OCI-LY1 (cell line): Measurements from ENCODE around the gene MPRIP.

Experiments used
- H2AFZ ChIP-seq: fragments of 200-600 bp; sonication (generic), shearing (Covaris generic); 2 replicates; pipeline ENCODE4 v1.6.0; 2014; ENCODE audit warnings: antibody characterized with exemption, mild to moderate bottlenecking, low read length
- H3F3A ChIP-seq: fragments of 200-600 bp; sonication (generic), shearing (Covaris generic); 2 replicates; pipeline ENCODE4 v1.6.0; 2014; ENCODE audit warnings: mild to moderate bottlenecking, antibody characterized with exemption, low read length, moderate library complexity; ENCODE audit not compliant: insufficient read depth
- H3K27ac ChIP-seq: fragments of 200-600 bp; sonication (generic); 2 replicates; pipeline ENCODE4 v1.5.1; 2014; ENCODE audit warnings: low read length, mixed run types, mild to moderate bottlenecking, low read depth; ENCODE audit not compliant: poor library complexity, severe bottlenecking
- H3K27me3 ChIP-seq: fragments of 200-600 bp; sonication (generic); 2 replicates; pipeline ENCODE4 v1.6.0; 2014; ENCODE audit warnings: antibody characterized with exemption, mild to moderate bottlenecking, low read length, moderate library complexity; ENCODE audit not compliant: insufficient read depth
- H3K36me3 ChIP-seq: fragments of 200-600 bp; sonication (generic); 2 replicates; pipeline ENCODE4 v1.6.1; 2014; ENCODE audit warnings: mild to moderate bottlenecking, antibody characterized with exemption, low read length, moderate library complexity, mixed read lengths; ENCODE audit not compliant: insufficient read depth
- H3K4me1 ChIP-seq: fragments of 200-600 bp; sonication (generic); 2 replicates; pipeline ENCODE4 v1.5.1; 2014; ENCODE audit warnings: mild to moderate bottlenecking, low read length, moderate library complexity; ENCODE audit not compliant: insufficient read depth, severe bottlenecking
- H3K4me2 ChIP-seq: fragments of 200-600 bp; sonication (generic), shearing (Covaris generic); 2 replicates; pipeline ENCODE4 v1.6.1; 2014; ENCODE audit warnings: low read length
- H3K4me3 ChIP-seq: fragments of 200-600 bp; sonication (generic); 2 replicates; pipeline ENCODE4 v1.5.1; 2014; ENCODE audit warnings: low read length, low read depth, mild to moderate bottlenecking, mixed read lengths; ENCODE audit not compliant: poor library complexity, severe bottlenecking
- H3K79me2 ChIP-seq: fragments of 200-600 bp; shearing (Covaris generic); 2 replicates; pipeline ENCODE4 v1.6.1; 2016; ENCODE audit warnings: mixed run types, low read length, mixed read lengths; ENCODE audit not compliant: insufficient read depth
- H3K9ac ChIP-seq: fragments of 200-600 bp; sonication (generic), shearing (Covaris generic); 2 replicates; pipeline ENCODE4 v1.6.1; 2014; ENCODE audit warnings: mild to moderate bottlenecking, low read length, mixed read lengths
- H3K9me2 ChIP-seq: fragments of 200-600 bp; sonication (generic), shearing (Covaris generic); 2 replicates; pipeline ENCODE4 v1.6.1; 2014; ENCODE audit warnings: low read depth, mild to moderate bottlenecking, low read length, mixed read lengths
- H3K9me3 ChIP-seq: fragments of 200-600 bp; shearing (Covaris generic); 2 replicates; pipeline ENCODE4 v1.6.1; 2014; ENCODE audit warnings: low read length, mixed read lengths
- H4K20me1 ChIP-seq: fragments of 200-600 bp; sonication (generic), shearing (Covaris generic); 2 replicates; pipeline ENCODE4 v1.6.0; 2016; ENCODE audit warnings: mild to moderate bottlenecking, low read length; ENCODE audit not compliant: insufficient read depth
- CTCF ChIP-seq: fragments of 200-600 bp; sonication (generic), shearing (Covaris generic); IDR thresholded peaks from 2 replicates; pipeline ENCODE4 v1.5.1; 2017; ENCODE audit warnings: mild to moderate bottlenecking, antibody characterized with exemption, low read length, moderate library complexity, mixed read lengths
- EZH2 ChIP-seq: fragments of 200-600 bp; sonication (generic), shearing (Covaris generic); IDR thresholded peaks from 2 replicates; pipeline ENCODE4 v1.8.0; 2017; ENCODE audit warnings: borderline replicate concordance, mixed run types, mild to moderate bottlenecking, antibody characterized with exemption, low read length, moderate library complexity, mixed read lengths

MPRIP gene

GRCh38 chr17:17228521-17229279 is 186.4 kb downstream of the MPRIP start:
- H3K4me1 ChIP-seq = no peaks in the 10 kb centered on the region
- no peak overlapping the region for H3K27ac ChIP-seq
- no peak overlapping the region for H3K9ac ChIP-seq
- H3K9me3 ChIP-seq = no peaks in the 10 kb centered on the region
- TF ChIP-seq CTCF (no peak), EZH2 (no peak)
- H3K4me3 ChIP-seq = no peak overlapping the region
- H3K36me3 ChIP-seq = peaks cover 69% of the 10 kb centered on the region
- H2AFZ ChIP-seq = no peak overlapping the region
- no peaks in the 10 kb centered on the region for H3K27me3 ChIP-seq
- no peaks in the 10 kb centered on the region for H4K20me1 ChIP-seq
- H3K79me2 ChIP-seq = no peaks in the 10 kb centered on the region
- no peaks in the 10 kb centered on the region for H3F3A ChIP-seq
- H3K9me2 ChIP-seq = no peaks in the 10 kb centered on the region
- H3K4me2 ChIP-seq = no peak overlapping the region

GRCh38 chr17:17229416-17230384 is 187.4 kb downstream of the MPRIP start:
- H3K27me3 ChIP-seq = no peaks in the 10 kb centered on the region
- no peak overlapping the region for H3K4me3 ChIP-seq
- peaks cover 60% of the 10 kb centered on the region for H3K36me3 ChIP-seq
- H2AFZ ChIP-seq = no peak overlapping the region
- TF ChIP-seq EZH2 = no peak
- TF ChIP-seq CTCF = no peak
- H3K79me2 ChIP-seq = no peaks in the 10 kb centered on the region
- H3K4me2 ChIP-seq = no peak overlapping the region
- H3K4me1 ChIP-seq = no peaks in the 10 kb centered on the region
- no peak overlapping the region for H3K27ac ChIP-seq
- H3K9ac ChIP-seq = no peak overlapping the region
- H3K9me3 ChIP-seq = no peaks in the 10 kb centered on the region
- H4K20me1 ChIP-seq = no peaks in the 10 kb centered on the region
- no peaks in the 10 kb centered on the region for H3F3A ChIP-seq
- no peaks in the 10 kb centered on the region for H3K9me2 ChIP-seq

GRCh38 chr17:17231621-17232302 is 189.5 kb downstream of the MPRIP start:
- Histone ChIP-seq H3K4me1 (peaks cover 15% of the 10 kb centered on the region), H3K79me2 (peaks cover 18% of the 10 kb centered on the region; the same call in 1 of the 2 replicates), H3K27ac (no peak overlapping the region), H3K9ac (no peak overlapping the region), H2AFZ (no peak overlapping the region), H4K20me1 (no peaks in the 10 kb centered on the region), H3K4me2 (no peak overlapping the region), H3K9me2 (no peaks in the 10 kb centered on the region), H3K36me3 (peaks cover 39% of the 10 kb centered on the region), H3K4me3 (no peak overlapping the region), H3F3A (no peaks in the 10 kb centered on the region), H3K27me3 (no peaks in the 10 kb centered on the region), H3K9me3 (no peaks in the 10 kb centered on the region)
- TF ChIP-seq EZH2 = no peak
- TF ChIP-seq CTCF = no peak
